Fibroblast of upper back skin (primary cell): Measurements from ENCODE around the gene ZBTB40.

Experiments
- DNase-seq: peaks from one replicate; pipeline ENCODE4 v3.0.0-alpha.2; 2013

ZBTB40 gene

DNA sequence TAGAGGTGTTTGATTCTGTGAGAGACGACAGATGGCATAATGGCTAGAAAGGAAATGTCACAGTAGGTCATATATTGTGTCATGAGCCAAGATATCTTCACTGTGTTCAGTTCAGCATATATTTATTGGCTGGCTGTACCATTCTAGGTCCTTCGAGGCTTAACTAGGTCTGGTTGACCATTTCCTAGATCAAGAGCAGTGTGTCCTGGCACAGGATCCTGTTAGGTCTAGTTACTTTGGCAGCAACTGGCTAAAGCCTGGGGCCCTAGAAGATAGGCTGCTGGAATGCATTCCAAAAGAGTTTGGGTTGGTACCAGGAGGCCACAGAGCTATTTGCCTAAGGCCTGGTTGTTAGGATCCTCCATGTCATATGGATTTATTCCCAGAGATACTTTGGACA, 20.9 kb downstream of the ZBTB40 start:
- DNase-seq, result no peak

DNA sequence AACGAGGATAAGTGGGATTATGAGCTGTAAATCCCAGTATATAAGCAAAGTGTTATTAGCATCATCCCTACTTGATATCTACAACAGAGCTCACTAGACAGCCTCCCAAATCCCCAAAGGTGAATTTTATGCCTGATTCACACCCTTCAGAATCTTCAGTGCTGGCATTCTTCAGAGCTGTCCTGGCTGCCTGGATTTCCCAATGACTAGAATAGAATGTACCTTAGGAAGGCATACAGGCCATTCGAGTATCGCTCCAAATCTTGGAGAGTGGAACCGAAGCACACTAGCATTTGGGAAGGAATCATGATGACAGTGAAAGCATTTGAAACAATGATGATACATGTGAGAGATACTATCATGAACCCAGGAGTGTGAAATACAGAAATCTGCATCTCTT, 22.3 kb downstream of the ZBTB40 start:
- no peak for DNase-seq

DNA sequence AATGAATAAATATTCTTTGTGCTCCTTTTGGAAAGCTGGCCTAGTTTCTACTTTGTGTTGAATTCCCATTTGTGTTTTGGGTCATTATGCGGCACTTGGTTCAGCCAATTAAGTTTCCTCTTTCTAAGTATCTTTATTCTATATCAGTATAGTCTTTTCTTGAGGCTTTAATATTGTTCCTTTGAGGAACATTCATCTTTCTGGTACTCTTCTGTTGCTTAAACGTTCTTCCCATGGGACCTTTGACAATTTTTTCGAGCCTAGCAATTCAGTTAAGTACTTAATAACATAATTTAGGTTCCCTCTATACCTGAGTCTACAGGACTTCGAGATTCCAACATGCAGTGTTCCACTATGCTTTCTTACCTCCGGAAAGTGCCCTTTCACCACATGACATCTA, 24.9 kb downstream of the ZBTB40 start:
- DNase-seq, result no peak

GRCh38 chr1:22483121-22483520, 31.5 kb downstream of the ZBTB40 start:
- no peak for DNase-seq

DNA sequence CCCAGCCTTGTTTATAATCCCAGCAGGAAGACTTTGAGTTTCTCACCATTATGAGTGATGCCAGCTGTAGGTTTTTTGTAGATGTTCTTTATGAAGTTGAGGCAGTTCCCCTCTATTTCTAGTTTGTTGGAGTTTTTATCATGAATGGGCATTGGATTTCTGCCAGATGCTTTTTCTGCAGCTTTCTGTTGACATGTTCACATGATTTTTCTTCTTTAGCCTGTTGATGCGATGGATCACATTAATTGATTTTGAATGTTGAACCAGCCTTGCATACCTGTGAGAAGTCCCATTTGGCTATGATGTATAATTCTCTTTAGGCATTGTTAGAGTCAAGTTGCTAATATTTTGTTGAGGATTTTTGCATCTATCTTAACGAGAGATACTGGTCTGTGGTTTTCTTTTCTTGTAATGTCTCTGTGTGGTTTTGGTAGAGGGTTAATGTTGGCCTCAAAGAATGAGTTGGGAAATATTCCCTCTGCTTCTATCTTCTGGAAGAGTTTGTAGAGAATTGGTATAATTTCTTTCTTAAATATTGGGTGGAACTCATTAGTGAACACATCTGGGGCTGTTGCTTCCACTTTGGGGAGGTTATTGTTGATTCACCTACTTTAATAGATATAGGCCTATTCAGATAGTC, 33.2 kb downstream of the ZBTB40 start:
- no peak for DNase-seq

- DNase-seq, result no peak
Observed at GRCh38 chr1:22485431-22485830, 33.8 kb downstream of the ZBTB40 start.

GRCh38 chr1:22487781-22488180, 36.1 kb downstream of the ZBTB40 start:
- no peak for DNase-seq

DNA sequence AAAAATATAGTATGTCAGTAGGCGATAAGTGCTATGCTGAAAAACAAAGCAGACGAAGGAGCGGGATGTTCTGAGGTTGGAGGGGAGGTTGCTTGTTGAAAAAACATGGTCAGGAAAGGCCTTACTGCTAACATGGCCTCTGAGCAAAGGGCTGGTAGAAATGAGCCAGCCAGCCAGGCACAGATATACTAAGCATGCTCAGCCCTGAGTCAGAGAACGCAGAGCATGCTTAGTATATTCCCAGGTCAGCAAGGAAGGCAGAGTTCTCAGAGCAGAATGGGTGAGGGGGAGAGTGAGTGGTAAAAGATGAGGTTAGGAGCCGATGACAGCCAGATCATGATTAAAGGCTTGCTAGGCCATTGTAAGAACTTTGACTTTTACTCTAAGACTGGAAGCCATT, 36.7 kb downstream of the ZBTB40 start:
- DNase-seq, result peak; percentile 41

GRCh38 chr1:22489278-22489677, 37.6 kb downstream of the ZBTB40 start:
- no peak for DNase-seq

DNA sequence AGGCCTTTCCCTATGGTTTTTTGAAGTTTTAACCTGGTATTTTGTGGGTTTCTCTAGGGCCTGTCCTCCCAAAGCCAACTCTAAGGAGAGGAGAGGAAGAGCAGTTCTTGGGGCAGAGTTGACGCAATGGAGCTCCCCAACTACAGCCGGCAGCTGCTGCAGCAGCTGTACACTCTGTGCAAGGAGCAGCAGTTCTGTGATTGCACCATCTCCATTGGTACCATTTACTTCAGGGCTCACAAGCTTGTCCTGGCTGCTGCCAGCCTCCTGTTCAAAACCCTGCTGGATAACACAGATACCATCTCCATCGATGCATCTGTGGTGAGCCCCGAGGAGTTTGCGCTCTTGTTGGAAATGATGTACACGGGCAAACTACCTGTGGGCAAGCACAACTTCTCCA, 38.2 kb downstream of the ZBTB40 start:
- no peak for DNase-seq

- peak; percentile 15 for DNase-seq
Observed at GRCh38 chr1:22490309-22490708, 38.7 kb downstream of the ZBTB40 start.

DNA sequence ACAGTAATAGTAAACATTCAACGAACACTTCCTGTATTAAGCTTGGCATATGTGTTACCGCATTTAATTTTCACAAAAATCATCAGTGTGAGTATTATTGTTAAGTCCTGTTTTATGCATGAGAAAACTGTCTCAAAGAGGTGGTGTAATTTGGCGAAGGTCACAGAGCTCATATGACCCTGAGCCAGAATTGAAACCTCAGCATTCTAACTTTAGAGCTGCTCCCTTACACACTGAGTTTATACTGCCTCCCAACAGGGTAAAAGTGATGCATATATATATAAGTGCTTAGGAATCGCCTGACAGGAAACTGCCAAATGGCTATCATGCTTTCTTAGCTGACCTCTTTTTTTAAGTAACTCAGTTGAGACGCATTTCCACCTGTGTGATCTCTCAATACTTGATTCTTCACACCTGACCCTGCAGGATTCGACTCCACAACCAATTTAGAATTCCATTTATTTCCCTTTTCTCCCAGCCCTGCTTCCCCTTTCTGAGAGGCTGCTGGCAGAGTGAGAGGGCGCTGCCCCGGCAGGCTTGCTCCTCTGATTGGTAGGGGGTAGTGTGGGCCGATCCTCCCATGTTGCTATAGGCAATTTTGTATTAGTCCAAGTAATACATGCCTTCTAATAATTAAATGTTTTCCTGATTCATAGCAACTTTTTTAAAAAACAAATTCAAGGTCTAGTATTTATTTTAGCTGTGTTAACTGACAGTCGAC, 40.5 kb downstream of the ZBTB40 start:
- no peak for DNase-seq

GRCh38 chr1:22494144-22494543, 42.5 kb downstream of the ZBTB40 start:
- no peak for DNase-seq

- DNase-seq, result no peak
Observed at GRCh38 chr1:22494943-22495579, 43.4 kb downstream of the ZBTB40 start.

DNA sequence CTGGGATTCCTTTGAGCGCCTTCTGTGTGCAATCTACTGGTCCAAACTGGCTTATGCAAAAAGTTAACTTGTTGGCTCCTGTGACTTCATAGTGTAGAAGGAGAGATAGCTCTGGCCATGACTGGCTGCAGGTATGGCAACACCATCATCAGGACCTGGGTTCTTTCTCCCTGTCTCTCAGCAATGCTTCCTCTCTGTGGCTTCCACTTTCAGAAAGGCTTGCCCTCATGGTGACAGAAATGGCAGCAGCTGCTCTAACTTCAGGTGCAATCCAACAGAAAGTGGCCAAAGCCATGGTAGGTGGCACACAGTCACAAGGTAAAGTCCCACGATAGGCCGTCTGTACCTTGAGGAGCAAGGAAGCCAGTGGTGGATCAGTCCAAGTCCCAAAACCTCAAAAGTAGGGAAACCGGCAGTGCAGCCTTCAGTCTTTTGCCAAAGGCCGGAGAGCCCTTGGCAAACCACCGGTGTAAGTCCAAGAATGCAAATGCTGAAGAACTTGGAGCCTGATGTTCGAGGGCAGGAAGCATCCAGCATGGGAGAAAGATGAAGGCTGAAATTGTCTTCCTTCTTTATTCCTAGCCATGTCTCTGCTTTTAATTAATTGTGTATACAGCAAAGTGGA, 45.0 kb downstream of the ZBTB40 start:
- no peak for DNase-seq

DNA sequence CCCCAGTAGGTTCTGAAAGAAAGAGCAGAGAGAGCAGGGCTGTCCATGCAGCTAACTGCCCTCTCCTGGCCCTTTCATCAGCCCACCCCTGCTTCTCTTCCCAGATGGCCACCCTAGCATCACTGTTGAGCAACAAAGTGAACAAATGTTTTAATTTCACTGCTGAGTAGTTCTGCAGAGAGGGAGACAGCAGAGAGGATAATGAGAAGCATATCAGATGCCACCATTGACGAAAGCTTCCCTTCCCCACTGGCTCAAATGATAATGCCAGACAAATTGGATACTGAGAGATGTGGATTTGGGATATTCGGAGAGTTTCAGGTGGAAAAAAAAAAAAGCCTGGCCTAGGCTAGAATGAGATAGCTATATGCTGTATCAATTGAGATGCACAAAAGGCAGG, 46.8 kb downstream of the ZBTB40 start:
- DNase-seq, result no peak

DNA sequence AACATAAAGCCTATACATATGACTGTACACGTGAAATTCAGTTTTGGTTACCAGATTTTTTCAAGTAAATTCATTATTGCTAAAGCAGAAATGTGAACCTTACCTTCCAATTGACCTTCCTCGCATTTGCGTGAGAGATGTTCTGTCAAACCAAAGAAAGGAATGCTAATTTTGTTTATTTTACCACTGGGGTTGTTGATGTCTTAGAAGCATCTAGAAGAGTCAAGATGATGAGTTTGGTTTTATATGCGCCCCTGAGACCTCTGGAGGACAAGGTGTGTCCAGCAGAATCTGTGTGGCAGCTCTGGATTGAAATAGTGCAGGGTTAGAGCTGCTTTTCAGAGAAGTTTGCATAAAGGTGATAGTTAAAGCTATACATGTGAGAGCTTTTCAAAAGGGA, 48.4 kb downstream of the ZBTB40 start:
- no peak for DNase-seq

DNA sequence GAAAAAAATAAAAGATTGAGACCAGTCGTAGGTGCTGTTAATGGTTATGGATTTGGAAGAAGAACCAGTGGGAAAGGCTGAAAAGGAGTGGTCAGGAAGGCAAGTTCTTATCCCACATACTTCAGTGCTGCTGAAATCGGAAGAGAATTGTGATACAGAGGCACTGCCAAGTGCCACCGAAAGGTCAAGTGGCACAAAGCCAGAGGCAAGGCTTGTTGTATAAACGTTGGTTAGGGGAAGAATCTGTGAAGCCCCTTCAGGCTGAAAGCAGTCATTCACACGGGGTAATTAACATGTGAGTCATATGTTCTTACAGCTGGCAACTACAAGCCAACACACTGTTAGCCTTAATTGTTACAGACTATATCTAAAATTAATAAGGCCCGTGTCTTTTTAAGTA, 48.8 kb downstream of the ZBTB40 start:
- DNase-seq, result peak; percentile 49

DNA sequence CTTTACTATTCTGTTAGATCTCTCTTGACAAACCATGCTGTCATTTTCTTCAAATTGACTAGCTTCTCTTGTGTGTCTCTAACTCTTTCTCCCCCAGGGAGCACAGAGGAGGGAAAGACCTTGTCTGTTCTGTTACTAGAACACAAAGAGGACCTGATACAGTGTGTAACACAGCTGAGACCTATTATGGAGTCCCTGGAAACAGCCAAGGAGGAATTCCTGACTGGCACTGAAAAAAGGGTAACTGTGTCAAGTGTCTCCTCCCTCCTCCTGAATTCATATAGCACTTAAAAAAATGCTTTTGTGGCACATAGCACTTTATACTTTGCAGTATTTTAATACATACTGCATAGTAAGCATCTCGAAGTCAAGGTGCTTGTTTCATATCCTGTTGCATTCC, 50.6 kb downstream of the ZBTB40 start:
- DNase-seq, result no peak

- DNase-seq, result peak; percentile 53
Observed at GRCh38 chr1:22503721-22504410, 52.2 kb downstream of the ZBTB40 start.

GRCh38 chr1:22506130-22506692, 54.6 kb downstream of the ZBTB40 start:
- no peak for DNase-seq

- DNase-seq, result no peak
Observed at GRCh38 chr1:22507587-22507986, 55.9 kb downstream of the ZBTB40 start.

- DNase-seq, result no peak
Observed at GRCh38 chr1:22508329-22508728, 56.7 kb downstream of the ZBTB40 start.
